A673 (cell line): Measurements from ENCODE around the gene RHEX. TPM values are rescaled to one million over a fixed set of nuclear protein-coding genes. Genes with fewer than 3 reads are reported as not detected.

Experiments
- BruUV-seq: library from RNA; stranded (reverse); fragments of 400-500 nt; replicated peaks from 2 replicates; lab custom pipeline; 2021; lab: Mats Ljungman, UMichigan
- CTCF ChIA-PET: fragments of 300-600 bp; sonication (Branson Sonifier 250); formaldehyde crosslinking; loops from one replicate; lab custom pipeline; 2022; ENCODE audit warnings: antibody characterized with exemption; lab: Charles Lee
- POLR2A ChIA-PET: fragments of 300-600 bp; sonication (Branson Sonifier 250); formaldehyde crosslinking; loops from one replicate; lab custom pipeline; 2022; ENCODE audit warnings: antibody characterized with exemption; ENCODE audit not compliant: low non-redundant PET; lab: Charles Lee
- DNase-seq: peaks from one replicate; pipeline ENCODE4 v3.0.0-alpha.2; 2015; ENCODE audit warnings: low spot score
- H3K27ac ChIP-seq: fragments of 200-600 bp; sonication (generic); 2 replicates; pipeline ENCODE4 v1.5.1; 2016; ENCODE audit warnings: mixed run types, low read depth, mild to moderate bottlenecking, mixed read lengths, antibody characterized with exemption, low read length; ENCODE audit not compliant: poor library complexity, severe bottlenecking
- H3K27me3 ChIP-seq: fragments of 200-600 bp; sonication (generic); replicated peaks from 2 replicates; pipeline ENCODE4 v1.6.1; 2017; ENCODE audit warnings: mixed run types, low read depth, mild to moderate bottlenecking, mixed read lengths, antibody characterized with exemption, low read length; ENCODE audit not compliant: insufficient read depth, poor library complexity
- H3K36me3 ChIP-seq: fragments of 200-600 bp; sonication (generic); 2 replicates; pipeline ENCODE4 v1.6.1; 2016; ENCODE audit warnings: mixed run types, mild to moderate bottlenecking, mixed read lengths, antibody characterized with exemption, low read length; ENCODE audit not compliant: insufficient read depth, poor library complexity, severe bottlenecking
- H3K4me1 ChIP-seq: fragments of 200-600 bp; sonication (generic); 2 replicates; pipeline ENCODE4 v1.6.1; 2017; ENCODE audit warnings: mixed run types, mild to moderate bottlenecking, mixed read lengths, antibody characterized with exemption, low read length; ENCODE audit not compliant: insufficient read depth, poor library complexity, severe bottlenecking
- H3K4me3 ChIP-seq: fragments of 200-600 bp; sonication (generic); 2 replicates; pipeline ENCODE4 v1.5.1; 2016; ENCODE audit warnings: low read depth, mixed run types, mild to moderate bottlenecking, mixed read lengths, low read length; ENCODE audit not compliant: poor library complexity, severe bottlenecking
- H3K9me3 ChIP-seq: fragments of 200-600 bp; sonication (generic); 2 replicates; pipeline ENCODE4 v1.6.1; 2016; ENCODE audit warnings: mixed run types, low read depth, mild to moderate bottlenecking, mixed read lengths, antibody characterized with exemption, low read length; ENCODE audit not compliant: poor library complexity, severe bottlenecking
- EZH2 ChIP-seq: fragments of 200-600 bp; sonication (generic); IDR thresholded peaks from 2 replicates; pipeline ENCODE4 v1.6.1; 2017; ENCODE audit warnings: borderline replicate concordance, low read depth, mild to moderate bottlenecking, mixed read lengths, antibody characterized with exemption, low read length; ENCODE audit not compliant: poor library complexity, severe bottlenecking
- intact Hi-C: fragments of 100-400 bp; cut with micrococcal nuclease; formaldehyde crosslinking; loops from one replicate; pipeline ENCODE4 v1.10.0; 2022; ENCODE audit not compliant: unreplicated experiment
- total RNA-seq: library from RNA; stranded (reverse); gene quantifications from 2 replicates; pipeline ENCODE4 v1.2.3, GENCODE V29; 2021
- TF ChIP-seq, protein P1 (sequence below): fragments of 300-800, 200-600 bp; sonication (generic); conservative IDR thresholded peaks from 2 replicates; pipeline ENCODE4 v1.5.1; 2017; ENCODE audit warnings: low read depth, mild to moderate bottlenecking, antibody characterized with exemption, low read length, moderate library complexity, mixed read lengths

The RHEX gene
- total RNA-seq, 1 experiment from 2014 or later, result not detected

DNA sequence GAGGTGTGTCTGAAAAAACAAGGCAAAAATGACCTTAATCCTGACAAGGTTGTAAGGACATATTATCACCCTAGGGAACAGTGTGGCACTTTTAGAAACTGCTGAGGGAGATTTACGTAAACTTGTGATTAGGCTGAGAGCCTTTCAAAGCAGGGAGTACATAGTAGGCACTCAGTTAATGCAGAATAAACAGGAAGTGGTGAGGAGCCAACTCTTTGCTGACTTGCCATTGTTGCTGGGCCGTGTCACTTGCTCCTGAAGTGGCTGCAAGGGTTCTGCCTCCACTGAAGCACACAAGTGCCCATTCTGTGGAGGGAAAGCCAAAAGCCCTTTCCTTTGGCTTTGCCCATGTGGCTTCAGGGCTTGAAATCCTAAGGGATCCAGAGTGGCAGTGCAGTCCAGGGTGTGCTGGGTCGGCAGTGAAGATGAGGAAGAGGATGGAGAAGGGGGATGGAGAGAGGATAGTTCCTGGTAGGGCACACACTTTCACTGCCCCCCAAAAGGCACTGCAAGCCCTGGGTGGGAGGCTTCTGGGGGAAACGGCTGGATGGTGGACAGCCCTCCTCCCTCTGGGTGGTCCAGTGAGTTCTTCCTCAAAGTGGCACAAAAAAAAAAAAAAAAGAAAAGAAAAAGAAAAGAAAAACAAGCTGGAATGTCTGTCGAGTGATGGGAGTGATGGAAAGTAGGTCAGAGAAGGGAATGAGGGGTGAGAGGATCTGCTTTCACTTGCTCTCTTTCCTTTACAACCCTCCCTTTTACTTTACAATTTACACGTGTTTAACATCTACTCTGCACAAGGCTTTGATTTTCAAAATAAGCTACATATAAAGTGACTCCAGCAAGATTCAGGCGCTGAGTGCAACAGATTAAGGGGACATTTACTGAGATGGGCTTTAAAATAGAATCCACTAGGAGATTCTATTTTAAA lies 13.7 kb upstream of the RHEX start:
- Histone ChIP-seq H3K4me1 (no peaks in the 10 kb centered on the region), H3K27ac (no peak overlapping the region), H3K4me3 (no peak overlapping the region), H3K27me3 (no peaks in the 10 kb centered on the region), H3K9me3 (no peaks in the 10 kb centered on the region), H3K36me3 (no peaks in the 10 kb centered on the region)
- TF ChIP-seq, protein P1, sequence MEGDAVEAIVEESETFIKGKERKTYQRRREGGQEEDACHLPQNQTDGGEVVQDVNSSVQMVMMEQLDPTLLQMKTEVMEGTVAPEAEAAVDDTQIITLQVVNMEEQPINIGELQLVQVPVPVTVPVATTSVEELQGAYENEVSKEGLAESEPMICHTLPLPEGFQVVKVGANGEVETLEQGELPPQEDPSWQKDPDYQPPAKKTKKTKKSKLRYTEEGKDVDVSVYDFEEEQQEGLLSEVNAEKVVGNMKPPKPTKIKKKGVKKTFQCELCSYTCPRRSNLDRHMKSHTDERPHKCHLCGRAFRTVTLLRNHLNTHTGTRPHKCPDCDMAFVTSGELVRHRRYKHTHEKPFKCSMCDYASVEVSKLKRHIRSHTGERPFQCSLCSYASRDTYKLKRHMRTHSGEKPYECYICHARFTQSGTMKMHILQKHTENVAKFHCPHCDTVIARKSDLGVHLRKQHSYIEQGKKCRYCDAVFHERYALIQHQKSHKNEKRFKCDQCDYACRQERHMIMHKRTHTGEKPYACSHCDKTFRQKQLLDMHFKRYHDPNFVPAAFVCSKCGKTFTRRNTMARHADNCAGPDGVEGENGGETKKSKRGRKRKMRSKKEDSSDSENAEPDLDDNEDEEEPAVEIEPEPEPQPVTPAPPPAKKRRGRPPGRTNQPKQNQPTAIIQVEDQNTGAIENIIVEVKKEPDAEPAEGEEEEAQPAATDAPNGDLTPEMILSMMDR, result no peak
- TF ChIP-seq EZH2, result no peak
- intact Hi-C loops, result no loop called here
- no peak for DNase-seq
- BruUV-seq, result no TSS peak
- POLR2A ChIA-PET, result interaction anchor here (0.6 kb wide), 1 partner anchor 45 kb away, joined by 5 read pairs; no protein-coding TSS in a partner anchor
- CTCF ChIA-PET, result no interaction called here

DNA sequence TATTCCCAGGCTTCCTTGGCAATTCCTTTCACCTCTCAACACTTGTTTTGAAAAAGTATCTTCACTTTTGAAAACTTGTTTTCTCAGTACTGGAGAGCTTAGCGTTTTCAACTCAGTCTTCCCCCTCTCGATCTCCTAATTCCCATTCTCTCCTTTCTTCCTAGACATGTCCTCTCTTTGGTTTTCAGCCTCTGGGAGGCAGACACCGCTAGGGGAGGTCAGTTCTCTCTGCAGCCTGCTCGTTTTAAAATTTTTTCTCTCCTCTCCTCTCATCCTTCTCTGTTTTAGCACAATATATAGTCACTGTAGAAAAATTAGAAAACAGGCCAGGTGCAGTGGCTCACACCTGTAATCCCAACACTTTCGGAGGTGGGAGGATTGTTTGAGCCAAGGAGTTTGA lies 12.6 kb upstream of the RHEX start:
- ChIA-PET POLR2A (no interaction called here), CTCF (no interaction called here)
- intact Hi-C loops, result no loop called here
- Histone ChIP-seq H3K27ac (no peak overlapping the region), H3K4me1 (no peaks in the 10 kb centered on the region), H3K4me3 (no peak overlapping the region), H3K9me3 (no peaks in the 10 kb centered on the region), H3K36me3 (no peaks in the 10 kb centered on the region), H3K27me3 (no peaks in the 10 kb centered on the region)
- TF ChIP-seq, protein P1, result no peak
- no peak for TF ChIP-seq EZH2
- no TSS peak for BruUV-seq
- DNase-seq, result no peak

DNA sequence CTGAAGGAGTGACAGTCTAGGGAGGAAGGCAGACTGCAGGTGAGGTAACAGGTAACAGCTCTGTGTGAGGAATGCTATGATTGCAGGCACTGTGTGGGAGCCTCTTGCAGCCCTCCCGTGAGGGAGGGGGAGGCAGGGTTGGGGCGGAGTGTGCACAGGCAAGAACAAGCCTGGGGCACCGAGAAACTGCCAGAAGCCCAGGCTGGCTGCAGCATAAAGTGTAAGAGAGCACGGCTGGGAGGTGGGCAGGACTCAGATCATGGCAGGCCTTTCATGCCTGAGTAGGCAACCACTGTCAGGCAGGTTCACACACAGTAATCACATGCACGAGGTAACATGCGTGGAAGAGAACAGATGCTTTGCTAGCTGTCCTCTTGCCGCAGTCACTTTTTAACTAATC lies 11.3 kb upstream of the RHEX start:
- no peaks in the 10 kb centered on the region for H3K9me3 ChIP-seq
- no peak overlapping the region for H3K27ac ChIP-seq
- no peaks in the 10 kb centered on the region for H3K27me3 ChIP-seq
- ChIA-PET POLR2A (no interaction called here), CTCF (no interaction called here)
- no peaks in the 10 kb centered on the region for H3K4me1 ChIP-seq
- H3K4me3 ChIP-seq, result no peak overlapping the region
- no peak for DNase-seq
- no TSS peak for BruUV-seq
- intact Hi-C loops, result no loop called here
- H3K36me3 ChIP-seq, result no peaks in the 10 kb centered on the region
- TF ChIP-seq, protein P1, result no peak
- no peak for TF ChIP-seq EZH2
